Large intestine (tissue), 3 donors: Measurements from ENCODE around the gene ANKFY1. TPM values are rescaled to one million over a fixed set of nuclear protein-coding genes. Genes with fewer than 3 reads are reported as not detected.

Source experiments
- DNase-seq, 2 donors: peaks; one replicate each; pipeline versions ENCODE4 v3.0.0 to v3.0.0-alpha.2; 2013
- H3K27ac ChIP-seq: one replicate; pipeline ENCODE4 v1.5.1; 2013; ENCODE audit warnings: low read length
- H3K27me3 ChIP-seq: 2 replicates; pipeline ENCODE4 v1.6.1; 2013; ENCODE audit warnings: low read length; ENCODE audit not compliant: control insufficient read depth, insufficient read depth
- H3K36me3 ChIP-seq: 2 replicates; pipeline ENCODE4 v1.6.1; 2013; ENCODE audit warnings: low read length; ENCODE audit not compliant: control insufficient read depth, insufficient read depth
- H3K4me1 ChIP-seq: one replicate; pipeline ENCODE4 v1.6.1; 2013; ENCODE audit warnings: low read length; ENCODE audit not compliant: control insufficient read depth, insufficient read depth
- H3K4me3 ChIP-seq: one replicate; pipeline ENCODE4 v1.5.1; 2013; ENCODE audit warnings: low read length
- H3K9me3 ChIP-seq: one replicate; pipeline ENCODE4 v1.6.1; 2013; ENCODE audit warnings: mild to moderate bottlenecking, low read depth, low read length, moderate library complexity; ENCODE audit not compliant: control insufficient read depth
- WGBS: methylation state at CpG from one replicate; pipeline ENCODE4 v1.1.5; 2013; ENCODE audit warnings: low lambda C conversion rate; ENCODE audit not compliant: insufficient coverage; 5-methylcytosine and 5-hydroxymethylcytosine counted together
- polyA plus RNA-seq: library from polyadenylated mRNA; unstranded; fragments of 120-200 nt; gene quantifications from one replicate; pipeline ENCODE4 v1.2.1, GENCODE V29; 2013

Gene ANKFY1
- polyA plus RNA-seq, 1 donor, result 38.7 TPM

DNA sequence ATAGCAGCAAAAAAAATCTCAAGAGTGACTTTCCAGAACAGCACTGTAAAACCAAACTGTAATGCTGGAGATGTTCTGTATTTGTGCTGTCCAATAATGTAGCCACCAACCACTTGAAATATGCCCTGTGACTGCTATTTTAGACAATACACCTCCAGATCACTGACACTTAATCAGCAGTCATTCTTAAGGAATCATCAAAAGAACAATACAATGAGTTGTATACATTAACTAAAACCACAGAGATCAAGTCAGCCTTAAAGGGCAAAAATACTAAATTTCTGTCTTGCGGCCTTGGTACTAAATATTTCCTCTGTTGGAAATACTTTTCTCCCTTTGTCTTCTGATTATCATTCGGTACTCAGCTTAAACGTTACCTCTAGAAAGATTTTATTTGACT is 33.6 kb upstream of the ANKFY1 start:
- H3K36me3 ChIP-seq, result peaks cover 10% of the 10 kb centered on the region
- 50% methylated on average over 2 of the region's 3 CpGs for WGBS

DNA sequence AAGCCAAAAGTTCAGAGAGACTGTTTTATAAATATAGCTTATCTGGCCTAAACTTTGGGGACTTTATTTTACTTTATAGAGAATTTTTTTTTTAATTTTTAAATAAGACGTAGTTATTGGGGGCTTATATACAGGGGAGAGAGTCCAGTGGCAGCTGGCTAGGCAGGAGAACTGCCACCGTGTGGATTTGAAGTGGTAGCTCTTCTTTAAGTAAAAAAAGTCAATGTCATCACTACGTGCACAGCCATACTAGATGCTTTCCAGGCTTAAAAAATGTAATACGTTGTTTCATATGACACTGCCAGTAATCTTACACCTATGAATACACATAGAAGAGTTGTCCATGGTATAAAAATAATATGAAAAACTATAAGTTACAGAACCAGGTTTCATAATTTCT is 31.9 kb upstream of the ANKFY1 start:
- DNase-seq, result no peak
- WGBS, result 50% methylated on average over 2 of the region's 4 CpGs
- Histone ChIP-seq H3K27ac (no peak overlapping the region), H3K4me1 (no peaks in the 10 kb centered on the region), H3K9me3 (no peaks in the 10 kb centered on the region), H3K27me3 (no peaks in the 10 kb centered on the region), H3K4me3 (no peak overlapping the region), H3K36me3 (peaks cover 8% of the 10 kb centered on the region)

More for the DNA sequence above, 33.6 kb upstream of the ANKFY1 start:
- Histone ChIP-seq H3K27me3 (no peaks in the 10 kb centered on the region), H3K9me3 (no peaks in the 10 kb centered on the region), H3K4me1 (no peaks in the 10 kb centered on the region), H3K27ac (no peak overlapping the region), H3K4me3 (no peak overlapping the region)
- DNase-seq, result no peak

DNA sequence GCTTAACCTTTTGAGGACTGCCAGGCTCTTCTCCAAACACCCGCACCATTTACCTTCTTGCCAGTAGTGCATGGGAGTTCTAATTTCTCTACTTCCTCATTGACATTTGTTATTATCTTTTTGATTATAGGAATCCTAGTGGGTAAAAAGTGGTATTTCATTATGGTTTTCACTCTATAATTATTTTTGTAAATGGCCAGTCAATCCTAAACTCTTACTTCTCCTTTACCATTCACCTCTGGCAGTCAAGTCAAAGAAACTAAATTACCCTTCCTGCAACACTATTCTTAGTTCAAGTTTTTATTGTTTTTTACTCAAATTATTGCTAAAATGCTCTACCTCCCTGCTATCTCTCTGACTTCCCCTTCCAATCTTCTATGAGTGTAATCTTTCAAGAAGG is 29.8 kb upstream of the ANKFY1 start:
- no peaks in the 10 kb centered on the region for H3K9me3 ChIP-seq
- peaks cover 3% of the 10 kb centered on the region for H3K4me1 ChIP-seq
- peaks cover 15% of the 10 kb centered on the region for H3K36me3 ChIP-seq
- no peak overlapping the region for H3K27ac ChIP-seq
- no peak overlapping the region for H3K4me3 ChIP-seq
- 100% methylated on average over 1 of the region's 1 CpG for WGBS
- H3K27me3 ChIP-seq, result no peaks in the 10 kb centered on the region
- no peak for DNase-seq

- H3K27ac ChIP-seq, result no peak overlapping the region
- H3K4me3 ChIP-seq, result no peak overlapping the region
- peaks cover 3% of the 10 kb centered on the region for H3K4me1 ChIP-seq
- no peaks in the 10 kb centered on the region for H3K9me3 ChIP-seq
- H3K27me3 ChIP-seq, result no peaks in the 10 kb centered on the region
- peaks cover 12% of the 10 kb centered on the region for H3K36me3 ChIP-seq
- 100% methylated on average over 3 of the region's 3 CpGs for WGBS
- DNase-seq, result no peak
These were observed 23.9 kb upstream of the ANKFY1 start for GRCh38 chr17:4287710-4288109.

- DNase-seq, result no peak
- no peak overlapping the region for H3K27ac ChIP-seq
- peaks cover 12% of the 10 kb centered on the region for H3K36me3 ChIP-seq
- WGBS, result no CpG with 5 or more reads among the region's 5 CpGs
- H3K4me1 ChIP-seq, result no peaks in the 10 kb centered on the region
- H3K4me3 ChIP-seq, result no peak overlapping the region
- H3K9me3 ChIP-seq, result no peaks in the 10 kb centered on the region
- H3K27me3 ChIP-seq, result no peaks in the 10 kb centered on the region
These were observed 12.7 kb upstream of the ANKFY1 start for GRCh38 chr17:4276514-4276913.

GRCh38 chr17:4272972-4273368 is 9.2 kb upstream of the ANKFY1 start:
- no CpG with 5 or more reads among the region's 4 CpGs for WGBS
- no peaks in the 10 kb centered on the region for H3K4me1 ChIP-seq
- H3K27ac ChIP-seq, result no peak overlapping the region
- no peak overlapping the region for H3K4me3 ChIP-seq
- no peak for DNase-seq
- peaks cover 24% of the 10 kb centered on the region for H3K36me3 ChIP-seq
- H3K27me3 ChIP-seq, result no peaks in the 10 kb centered on the region
- H3K9me3 ChIP-seq, result no peaks in the 10 kb centered on the region

DNA sequence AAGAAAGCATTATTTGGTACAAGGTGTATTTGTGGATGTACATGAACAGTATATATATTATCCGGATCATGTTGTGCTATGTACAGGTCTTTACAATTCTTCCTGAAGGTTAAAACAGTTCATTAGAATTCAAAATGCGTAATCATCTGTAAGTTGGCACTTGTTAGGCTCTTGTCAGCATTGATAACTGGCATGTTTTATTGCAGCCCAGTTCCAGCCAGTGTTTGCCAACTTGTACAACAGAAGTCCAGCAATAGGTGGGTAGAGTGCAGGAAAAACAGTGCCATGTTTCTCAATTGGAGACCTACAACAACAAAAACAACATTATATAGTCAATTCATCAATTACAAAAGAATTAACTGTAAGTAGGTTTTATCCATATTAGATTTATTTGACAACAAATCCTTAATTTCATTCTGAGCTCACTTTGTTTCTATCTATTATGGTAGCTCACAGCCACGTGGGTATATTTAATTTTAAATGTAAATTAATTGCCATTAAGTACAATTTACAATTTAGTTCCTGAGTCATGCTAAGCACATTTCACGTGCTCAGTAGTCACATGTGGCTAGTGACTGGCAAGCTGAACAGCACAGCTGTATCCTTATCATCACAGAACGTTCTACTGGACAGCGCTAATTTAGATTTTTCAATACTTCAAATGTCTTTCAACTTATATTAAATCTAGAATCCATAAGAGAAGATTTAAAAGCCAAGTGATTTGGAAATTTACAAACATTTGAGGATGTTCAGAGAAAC is 8.6 kb upstream of the ANKFY1 start:
- H3K27me3 ChIP-seq, result no peaks in the 10 kb centered on the region
- no peaks in the 10 kb centered on the region for H3K9me3 ChIP-seq
- no peak overlapping the region for H3K27ac ChIP-seq
- 76% methylated on average over 3 of the region's 6 CpGs for whole genome bisulfite sequencing
- DNase-seq, result no peak
- H3K36me3 ChIP-seq, result peaks cover 28% of the 10 kb centered on the region
- H3K4me3 ChIP-seq, result no peak overlapping the region
- no peaks in the 10 kb centered on the region for H3K4me1 ChIP-seq

GRCh38 chr17:4270736-4271135 is 7.0 kb upstream of the ANKFY1 start:
- no peaks in the 10 kb centered on the region for H3K4me1 ChIP-seq
- DNase-seq, result no peak
- WGBS, result no CpG with 5 or more reads among the region's 3 CpGs
- no peaks in the 10 kb centered on the region for H3K9me3 ChIP-seq
- H3K27me3 ChIP-seq, result no peaks in the 10 kb centered on the region
- no peak overlapping the region for H3K4me3 ChIP-seq
- peaks cover 23% of the 10 kb centered on the region for H3K36me3 ChIP-seq
- H3K27ac ChIP-seq, result no peak overlapping the region

DNA sequence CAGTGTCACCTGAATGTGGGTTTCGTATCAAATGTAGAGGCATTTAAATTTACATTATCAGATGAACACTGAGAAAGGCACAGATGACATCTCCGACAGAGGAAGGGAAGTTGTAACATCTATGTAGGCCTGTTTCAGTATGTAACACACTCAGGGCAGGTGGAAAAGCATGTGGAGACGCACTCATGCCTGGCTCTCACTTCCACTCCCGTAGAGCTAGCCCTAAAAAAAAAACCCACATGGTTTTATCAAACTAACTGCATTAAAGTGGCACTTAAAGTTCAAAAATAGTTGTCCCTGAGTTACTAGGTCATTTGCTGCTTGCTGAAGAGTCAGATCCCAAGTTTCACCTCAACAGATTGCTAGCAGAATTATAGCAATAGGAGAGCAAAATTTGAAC is 6.1 kb upstream of the ANKFY1 start:
- H3K9me3 ChIP-seq, result no peaks in the 10 kb centered on the region
- no CpG with 5 or more reads among the region's 4 CpGs for WGBS
- H3K27ac ChIP-seq, result no peak overlapping the region
- H3K27me3 ChIP-seq, result no peaks in the 10 kb centered on the region
- H3K36me3 ChIP-seq, result peaks cover 23% of the 10 kb centered on the region
- H3K4me1 ChIP-seq, result no peaks in the 10 kb centered on the region
- H3K4me3 ChIP-seq, result no peak overlapping the region
- no peak for DNase-seq

DNA sequence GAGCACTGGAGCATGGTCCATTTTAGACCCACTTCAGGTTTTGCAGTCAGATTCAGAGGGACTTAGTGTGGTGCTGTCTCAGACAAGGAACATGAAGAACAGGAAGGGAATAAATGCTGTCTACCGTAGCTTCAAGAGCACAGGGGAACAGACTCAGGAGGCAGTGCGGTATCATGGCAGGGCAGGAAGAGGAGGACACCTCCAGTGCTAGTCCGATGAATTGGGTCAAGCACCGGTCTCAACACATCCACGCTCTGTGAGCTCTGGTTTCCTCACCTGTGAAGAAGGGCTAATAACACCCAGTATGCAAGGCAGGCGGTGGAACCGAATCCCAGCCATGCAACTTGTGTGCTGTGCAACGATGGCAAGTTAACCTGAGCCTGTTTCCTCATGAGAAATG is 3.6 kb upstream of the ANKFY1 start:
- peaks cover 23% of the 10 kb centered on the region for H3K36me3 ChIP-seq
- WGBS, result no CpG with 5 or more reads among the region's 8 CpGs
- H3K4me1 ChIP-seq, result peaks cover 4% of the 10 kb centered on the region
- peaks cover 2% of the 10 kb centered on the region for H3K9me3 ChIP-seq
- no peak for DNase-seq
- H3K27ac ChIP-seq, result no peak overlapping the region
- H3K4me3 ChIP-seq, result no peak overlapping the region
- H3K27me3 ChIP-seq, result no peaks in the 10 kb centered on the region

GRCh38 chr17:4266550-4266949 is 2.8 kb upstream of the ANKFY1 start:
- Histone ChIP-seq H3K9me3 (peaks cover 2% of the 10 kb centered on the region), H3K4me3 (no peak overlapping the region), H3K27ac (no peak overlapping the region), H3K36me3 (peaks cover 21% of the 10 kb centered on the region), H3K4me1 (peaks cover 8% of the 10 kb centered on the region), H3K27me3 (no peaks in the 10 kb centered on the region)
- DNase-seq, result no peak
- WGBS, result no CpG with 5 or more reads among the region's 7 CpGs
